ENCODE results near the gene CRHR2. TPM values are rescaled to one million over a fixed set of nuclear protein-coding genes. Genes with fewer than 3 reads are reported as not detected.
A peak's percentile ranks its signal among the peaks of the same experiment; 100 is the strongest.

The CRHR2 gene
- total and polyA plus RNA-seq, 11 donors = 0.06 to 1.6 (median 0.71) TPM; not detected in 1

DNA sequence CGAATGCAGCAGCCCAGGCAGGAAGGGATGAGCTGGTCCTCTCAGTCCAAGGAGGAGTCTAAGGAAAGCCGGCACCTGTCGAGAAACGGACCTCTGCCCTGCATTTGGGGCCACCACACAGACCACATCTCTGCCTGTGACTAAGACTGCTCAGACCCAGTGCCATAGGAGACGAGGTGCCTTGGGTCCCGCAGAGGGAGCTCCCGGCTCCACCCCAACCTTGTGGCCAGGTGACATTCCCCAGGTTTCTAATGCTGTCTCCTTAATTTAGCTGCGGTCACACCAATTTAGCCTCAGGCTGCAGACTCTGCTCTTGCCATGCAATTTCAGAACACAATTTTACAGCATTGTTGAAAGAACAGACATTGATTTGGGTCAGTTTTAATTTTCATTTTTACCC is 22.8 kb upstream of the CRHR2 start:
- H3K4me3 ChIP-seq = no peak overlapping the region
- H3K27me3 ChIP-seq = no peaks in the 10 kb centered on the region
- WGBS, 4 donors = 90 to 96% (median 92%) methylated on average over 7 to 8 of the region's 8 CpGs
- DNase-seq (no peak), ATAC-seq (no peak)
- peaks cover 0 to 26% (median 11%) of the 10 kb centered on the region in 12 donors for H3K4me1 ChIP-seq
- no peaks in the 10 kb centered on the region for H3K9me3 ChIP-seq
- no peak for TF ChIP-seq POLR2A (IDR thresholded peaks at IDR 0.05)
- no peak for TF ChIP-seq CTCF (IDR thresholded peaks at IDR 0.05)
- intact Hi-C loops (cut with DNase I) = no loop called here
- no peak overlapping the region for H3K27ac ChIP-seq
- no peaks in the 10 kb centered on the region for H3K36me3 ChIP-seq

GRCh38 chr7:30703756-30704155 is 21.5 kb upstream of the CRHR2 start:
- H3K4me3 ChIP-seq = no peak overlapping the region
- peaks cover 0 to 30% (median 13%) of the 10 kb centered on the region in 12 donors for H3K4me1 ChIP-seq
- H3K36me3 ChIP-seq = no peaks in the 10 kb centered on the region
- 57 to 74% (median 65%) methylated on average over 4 of the region's 4 CpGs for WGBS, 4 donors
- TF ChIP-seq POLR2A (IDR thresholded peaks at IDR 0.05) (no peak), CTCF (IDR thresholded peaks at IDR 0.05) (no peak)
- no peak for ATAC-seq
- H3K27ac ChIP-seq = no peak overlapping the region
- no peak for DNase-seq
- no peaks in the 10 kb centered on the region for H3K27me3 ChIP-seq
- no peaks in the 10 kb centered on the region for H3K9me3 ChIP-seq
- intact Hi-C loops (cut with DNase I) = loop anchor here in 2 of 10 donors (5.0 kb wide), 1 partner anchor 34 kb away; no protein-coding TSS in a partner anchor

GRCh38 chr7:30702200-30702599 is 19.9 kb upstream of the CRHR2 start:
- H3K27me3 ChIP-seq = no peaks in the 10 kb centered on the region
- H3K4me3 ChIP-seq = no peak overlapping the region
- 85 to 100% (median 97%) methylated on average over 1 of the region's 1 CpG for WGBS, 4 donors
- intact Hi-C loops (cut with DNase I) = loop anchor here in 2 of 10 donors (5.0 kb wide), 1 partner anchor 35 kb away; no protein-coding TSS in a partner anchor
- H3K27ac ChIP-seq = no peak overlapping the region
- TF ChIP-seq CTCF (IDR thresholded peaks at IDR 0.05) (peak in 1 of 12 donors; percentile 9), POLR2A (IDR thresholded peaks at IDR 0.05) (no peak)
- no peaks in the 10 kb centered on the region for H3K36me3 ChIP-seq
- ATAC-seq (no peak), DNase-seq (no peak)
- H3K4me1 ChIP-seq = peaks cover 0 to 28% (median 7%) of the 10 kb centered on the region in 12 donors
- H3K9me3 ChIP-seq = no peaks in the 10 kb centered on the region

- Histone ChIP-seq H3K27me3 (no peaks in the 10 kb centered on the region), H3K27ac (no peak overlapping the region), H3K4me1 (peaks cover 0 to 27% (median 8%) of the 10 kb centered on the region in 12 donors), H3K36me3 (no peaks in the 10 kb centered on the region), H3K9me3 (no peaks in the 10 kb centered on the region), H3K4me3 (no peak overlapping the region)
- WGBS, 4 donors = 79 to 95% (median 83%) methylated on average over 3 of the region's 3 CpGs
- intact Hi-C loops (cut with DNase I) = loop anchor here in 2 of 10 donors (5.0 kb wide), 1 partner anchor 36 kb away; no protein-coding TSS in a partner anchor
- DNase-seq = no peak
- ATAC-seq = no peak
- TF ChIP-seq CTCF (IDR thresholded peaks at IDR 0.05) (no peak), POLR2A (IDR thresholded peaks at IDR 0.05) (no peak)
Measured at GRCh38 chr7:30700941-30701340, 18.7 kb upstream of the CRHR2 start.

All from heart left ventricle (tissue), 16 donors.